Body of pancreas (tissue), 4 donors: Measurements from ENCODE around the gene ADAMTSL3.

Source experiments
- CTCF ChIP-seq, 7 experiments: fragments of 450-650 bp in 4 of 7; fragments of 200-600 bp in 3 of 7; sonication (generic) in 3 of 7; IDR thresholded peaks; one replicate each; pipeline ENCODE4 v1.5.1; 2016 to 2019; ENCODE audit warnings: antibody characterized with exemption in 7 of 7
- POLR2A ChIP-seq, 3 donors: fragments of 450-650 bp; IDR thresholded peaks; one replicate each; pipeline ENCODE4 v1.6.1; 2016; ENCODE audit warnings: antibody characterized with exemption in 3 of 3, mild to moderate bottlenecking in 2 of 3

DNA sequence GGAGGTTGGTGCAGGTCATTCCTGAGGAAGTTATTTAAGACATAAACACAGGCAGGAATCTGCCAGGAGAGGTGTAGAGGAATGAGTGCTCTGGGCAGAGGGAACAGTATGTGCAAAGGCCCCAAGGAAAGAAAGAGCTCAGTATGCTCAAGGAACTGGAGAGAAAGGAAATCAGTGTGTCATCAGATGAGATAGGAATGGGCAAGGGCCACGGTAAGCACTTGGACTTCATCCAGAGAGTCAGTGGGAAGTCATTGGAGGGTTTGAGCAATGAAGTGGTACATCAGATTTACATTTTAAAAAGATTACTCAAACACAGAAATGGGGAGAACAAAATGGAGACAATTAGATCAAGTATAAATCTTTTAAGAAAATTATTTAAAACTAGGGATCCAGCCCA is 272.2 kb downstream of the ADAMTSL3 start:
- no peak for TF ChIP-seq CTCF (IDR thresholded peaks at IDR 0.05)
- no peak for TF ChIP-seq POLR2A (IDR thresholded peaks at IDR 0.05)
